ENCODE measurements around the gene OVAAL.

The OVAAL gene

DNA sequence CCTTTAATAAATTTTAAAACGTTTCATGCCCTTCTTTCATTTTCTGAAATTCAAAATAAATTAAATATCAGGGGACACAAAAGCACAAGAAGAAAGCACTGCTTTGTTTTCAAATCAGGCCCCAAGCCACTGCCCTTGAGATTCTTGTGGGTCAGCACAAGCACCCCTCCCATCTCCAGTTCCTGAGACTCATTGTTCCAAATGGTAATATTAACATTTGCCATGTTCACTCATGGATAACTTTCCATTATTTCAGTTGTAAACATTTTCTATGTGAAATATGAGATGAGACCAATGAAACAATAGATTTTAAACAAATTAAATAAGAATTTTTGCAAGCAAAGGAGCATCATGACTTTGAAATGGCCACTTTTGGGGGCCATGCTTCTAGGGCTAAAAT, 7.7 kb downstream of the OVAAL start:
- in situ Hi-C loops (cut with MboI; ENCODE audit: low pct_unique_long_range_greater_than_20kb, low sequenced_read_pairs, unreplicated experiment): no loop called here
- DNase-seq (ENCODE audit: low spot score): no peak
- TF ChIP-seq, protein P1, sequence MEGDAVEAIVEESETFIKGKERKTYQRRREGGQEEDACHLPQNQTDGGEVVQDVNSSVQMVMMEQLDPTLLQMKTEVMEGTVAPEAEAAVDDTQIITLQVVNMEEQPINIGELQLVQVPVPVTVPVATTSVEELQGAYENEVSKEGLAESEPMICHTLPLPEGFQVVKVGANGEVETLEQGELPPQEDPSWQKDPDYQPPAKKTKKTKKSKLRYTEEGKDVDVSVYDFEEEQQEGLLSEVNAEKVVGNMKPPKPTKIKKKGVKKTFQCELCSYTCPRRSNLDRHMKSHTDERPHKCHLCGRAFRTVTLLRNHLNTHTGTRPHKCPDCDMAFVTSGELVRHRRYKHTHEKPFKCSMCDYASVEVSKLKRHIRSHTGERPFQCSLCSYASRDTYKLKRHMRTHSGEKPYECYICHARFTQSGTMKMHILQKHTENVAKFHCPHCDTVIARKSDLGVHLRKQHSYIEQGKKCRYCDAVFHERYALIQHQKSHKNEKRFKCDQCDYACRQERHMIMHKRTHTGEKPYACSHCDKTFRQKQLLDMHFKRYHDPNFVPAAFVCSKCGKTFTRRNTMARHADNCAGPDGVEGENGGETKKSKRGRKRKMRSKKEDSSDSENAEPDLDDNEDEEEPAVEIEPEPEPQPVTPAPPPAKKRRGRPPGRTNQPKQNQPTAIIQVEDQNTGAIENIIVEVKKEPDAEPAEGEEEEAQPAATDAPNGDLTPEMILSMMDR (IDR thresholded peaks at IDR 0.05; ENCODE audit: extremely low read depth, insufficient read depth, missing control alignments): no peak

DNA sequence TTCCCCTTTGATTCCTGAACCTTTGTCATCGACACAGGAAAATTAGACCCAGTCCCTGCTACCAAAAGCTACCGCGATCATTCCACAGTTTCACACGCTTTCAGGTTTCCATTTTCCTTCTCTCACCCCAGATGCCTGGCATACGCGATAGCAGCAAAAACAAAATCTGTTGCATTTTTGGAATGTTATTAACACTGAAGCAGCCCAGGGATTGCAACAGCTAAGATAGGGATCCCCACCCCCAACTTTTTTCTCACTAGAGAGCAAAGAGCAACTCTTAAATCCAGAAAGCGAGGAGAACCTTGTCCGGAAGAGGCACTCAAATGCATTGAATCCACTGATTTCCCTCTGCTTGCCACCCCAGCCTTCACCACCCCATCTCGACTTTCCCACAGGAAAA, 8.9 kb downstream of the OVAAL start:
- TF ChIP-seq, protein P1 (IDR thresholded peaks at IDR 0.05; ENCODE audit: extremely low read depth, insufficient read depth, missing control alignments): no peak
- no peak for DNase-seq (ENCODE audit: low spot score)
- in situ Hi-C loops (cut with MboI; ENCODE audit: low pct_unique_long_range_greater_than_20kb, low sequenced_read_pairs, unreplicated experiment): no loop called here

DNA sequence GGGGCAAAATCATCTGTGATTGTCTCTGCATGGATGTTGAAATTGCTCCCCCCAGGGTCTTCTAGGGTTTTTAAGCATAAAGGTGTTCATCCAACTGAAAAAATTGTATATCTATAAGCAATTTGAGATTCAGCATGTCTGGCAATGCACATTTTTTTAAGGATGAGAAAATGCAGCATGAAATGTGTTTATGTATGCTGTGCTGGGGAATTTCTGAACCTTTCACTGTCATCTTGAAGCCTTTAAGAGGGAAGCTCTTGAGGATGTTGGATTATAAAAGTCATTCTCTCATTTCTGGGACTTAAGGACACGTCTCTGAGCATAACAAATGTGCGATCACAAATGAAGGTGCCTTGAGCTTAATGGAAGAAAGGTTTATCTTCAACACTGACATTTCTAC, 9.4 kb downstream of the OVAAL start:
- TF ChIP-seq, protein P1 (IDR thresholded peaks at IDR 0.05; ENCODE audit: extremely low read depth, insufficient read depth, missing control alignments): no peak
- in situ Hi-C loops (cut with MboI; ENCODE audit: low pct_unique_long_range_greater_than_20kb, low sequenced_read_pairs, unreplicated experiment): no loop called here
- no peak for DNase-seq (ENCODE audit: low spot score)

DNA sequence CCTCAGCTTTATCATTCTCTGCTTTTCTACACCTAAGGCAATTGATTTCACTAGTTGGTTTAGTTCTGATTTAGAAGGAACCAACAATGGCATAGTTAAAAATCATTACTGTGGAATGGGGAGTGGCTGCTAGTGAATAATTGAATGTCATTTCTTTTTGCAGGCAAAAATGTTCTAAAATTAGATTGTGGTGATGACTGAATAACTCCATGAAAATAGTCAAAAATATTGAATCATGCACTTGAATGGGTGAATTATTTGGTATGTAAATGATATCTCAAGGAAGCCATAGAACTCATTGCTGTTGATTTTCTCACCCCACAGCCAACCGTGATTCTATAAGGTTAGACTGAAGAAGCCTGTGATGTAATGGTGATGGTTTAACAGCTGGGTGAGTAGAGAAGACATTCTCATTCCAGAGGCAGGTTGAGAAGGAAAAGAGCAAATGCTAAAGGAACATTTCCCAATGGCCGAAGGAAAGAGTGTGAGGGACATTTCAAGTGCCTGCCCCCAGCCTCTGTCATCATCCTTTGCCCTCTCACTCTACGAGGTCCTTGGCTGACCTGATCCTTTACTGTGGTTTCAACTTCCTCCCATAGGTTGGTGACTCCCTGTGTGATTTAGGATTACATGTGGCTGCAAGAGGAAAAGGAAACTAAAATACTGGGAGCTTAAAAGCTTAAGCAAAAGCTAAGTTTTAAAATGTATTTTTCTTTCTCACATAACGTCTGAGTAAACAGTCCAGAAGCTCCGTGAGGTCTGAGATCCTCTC, 12.5 kb downstream of the OVAAL start:
- DNase-seq (ENCODE audit: low spot score): no peak
- in situ Hi-C loops (cut with MboI; ENCODE audit: low pct_unique_long_range_greater_than_20kb, low sequenced_read_pairs, unreplicated experiment): no loop called here

DNA sequence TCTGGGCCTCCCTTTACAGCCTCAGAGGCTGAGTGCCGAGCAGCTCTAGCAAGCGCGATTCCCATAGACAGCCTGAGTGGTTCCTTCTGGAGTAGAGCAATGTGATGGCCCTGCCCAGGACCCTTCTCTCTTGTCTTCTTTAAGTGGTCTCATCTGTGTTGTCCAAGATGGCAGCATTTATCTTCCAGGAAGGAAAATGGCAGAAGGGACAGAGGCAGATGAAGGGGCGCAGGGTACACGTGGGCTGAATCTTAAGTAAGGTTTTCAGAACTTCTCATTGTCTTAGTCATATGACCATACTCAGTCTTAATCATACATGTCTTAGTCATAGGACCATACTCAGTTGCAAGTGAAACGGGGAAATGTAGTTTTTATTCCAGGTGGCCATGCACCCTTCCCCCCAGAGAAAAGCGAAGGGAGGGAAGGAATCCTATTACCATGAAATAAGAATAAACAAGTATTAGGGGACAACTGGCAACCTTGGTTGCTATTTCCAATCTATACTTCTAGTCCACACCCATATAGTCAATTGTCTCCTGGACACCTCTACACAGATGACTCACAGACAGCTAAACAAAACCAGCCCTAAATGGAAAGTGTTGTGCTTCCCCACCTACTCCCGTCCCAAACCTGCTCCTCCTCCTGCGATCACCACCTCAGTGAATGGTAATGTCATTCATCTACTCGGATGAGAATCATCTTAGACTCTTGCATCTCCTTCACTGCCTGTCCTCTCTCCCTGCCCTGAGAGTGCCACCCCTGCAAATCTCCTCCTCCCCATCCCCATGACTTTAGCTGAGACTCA, 13.3 kb downstream of the OVAAL start:
- TF ChIP-seq, protein P1 (IDR thresholded peaks at IDR 0.05; ENCODE audit: extremely low read depth, insufficient read depth, missing control alignments): no peak
- in situ Hi-C loops (cut with MboI; ENCODE audit: low pct_unique_long_range_greater_than_20kb, low sequenced_read_pairs, unreplicated experiment): no loop called here

More for the DNA sequence above, 12.5 kb downstream of the OVAAL start:
- TF ChIP-seq, protein P1 (IDR thresholded peaks at IDR 0.05; ENCODE audit: extremely low read depth, insufficient read depth, missing control alignments): no peak

DNA sequence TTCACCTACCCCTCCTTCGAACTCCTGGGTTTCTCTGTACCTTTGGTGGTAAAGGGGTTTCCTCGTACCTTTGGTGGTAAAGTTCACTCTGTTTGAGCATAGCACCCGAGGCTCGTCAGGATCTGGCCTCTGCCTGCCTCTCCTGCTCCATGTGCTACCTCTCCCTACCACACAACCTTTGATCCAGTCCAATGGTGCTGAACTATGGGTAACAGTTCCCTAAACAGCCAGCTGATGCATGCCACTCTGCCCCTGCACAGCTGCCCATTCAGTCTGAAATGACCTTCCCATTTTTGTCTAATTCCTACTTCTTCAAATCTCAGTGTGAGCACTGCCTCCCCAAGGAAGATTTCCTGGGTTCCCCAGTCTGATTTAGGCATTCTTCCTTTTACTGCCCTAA, 14.0 kb downstream of the OVAAL start:
- no peak for DNase-seq (ENCODE audit: low spot score)
- in situ Hi-C loops (cut with MboI; ENCODE audit: low pct_unique_long_range_greater_than_20kb, low sequenced_read_pairs, unreplicated experiment): no loop called here
- TF ChIP-seq, protein P1 (IDR thresholded peaks at IDR 0.05; ENCODE audit: extremely low read depth, insufficient read depth, missing control alignments): no peak

More for the DNA sequence above, 13.3 kb downstream of the OVAAL start:
- no peak for DNase-seq (ENCODE audit: low spot score)

All from GM13977 (cell line).